HepG2 (cell line): ENCODE measurements around the gene ABTB2. TPM values are rescaled to one million over a fixed set of nuclear protein-coding genes. Genes with fewer than 3 reads are reported as not detected.
A peak's percentile ranks its signal among the peaks of the same experiment; 100 is the strongest.

Experiments used
- CREB1 ChIP-seq, 2 experiments: fragments of 450-650 bp in 1 of 2; IDR thresholded peaks; 2 replicates each; pipeline ENCODE4 v1.6.1; 2016 to 2017; ENCODE audit warnings: control low read depth in 1 of 2, mild to moderate bottlenecking in 1 of 2, missing compliant biosample characterization in 1 of 2, missing genetic modification characterization in 1 of 2
- DPF2 ChIP-seq: sonication (generic); formaldehyde crosslinking; IDR thresholded peaks from 2 replicates; pipeline ENCODE4 v1.4.0; 2020; ENCODE audit warnings: mild to moderate bottlenecking, low read depth, missing genetic modification reagents, borderline replicate concordance
- FOSL2 ChIP-seq: sonication (generic); formaldehyde crosslinking; IDR thresholded peaks from 2 replicates; pipeline ENCODE4 v1.4.0; 2020; ENCODE audit warnings: missing genetic modification reagents
- GATAD2A ChIP-seq: IDR thresholded peaks from 2 replicates; pipeline ENCODE4 v1.6.1; 2016
- HIVEP1 ChIP-seq: sonication (generic); formaldehyde crosslinking; IDR thresholded peaks from 2 replicates; pipeline ENCODE4 v1.4.0; 2020; ENCODE audit warnings: mild to moderate bottlenecking, missing genetic modification reagents
- HOXA5 ChIP-seq: sonication (generic); formaldehyde crosslinking; IDR thresholded peaks from 2 replicates; pipeline ENCODE4 v1.4.0; 2020; ENCODE audit warnings: missing genetic modification reagents
- ISL2 ChIP-seq: sonication (generic); formaldehyde crosslinking; IDR thresholded peaks from 2 replicates; pipeline ENCODE4 v1.5.0; 2020; ENCODE audit warnings: missing genetic modification reagents
- KDM1A ChIP-seq: IDR thresholded peaks from 2 replicates; pipeline ENCODE4 v1.6.1; 2016; ENCODE audit warnings: missing compliant biosample characterization
- TEAD3 ChIP-seq: optimal IDR thresholded peaks from 2 replicates; pipeline ENCODE3; 2016; ENCODE audit warnings: borderline replicate concordance
- TP53 ChIP-seq: sonication (generic); formaldehyde crosslinking; conservative IDR thresholded peaks from 2 replicates; pipeline ENCODE4 v1.4.0; 2020; ENCODE audit warnings: missing genetic modification reagents
- ZNF253 ChIP-seq: sonication (generic); formaldehyde crosslinking; IDR thresholded peaks from 2 replicates; pipeline ENCODE4 v1.8.0; 2022; ENCODE audit warnings: mild to moderate bottlenecking, missing genetic modification reagents, borderline replicate concordance
- ZNF331 ChIP-seq: sonication (generic); formaldehyde crosslinking; IDR thresholded peaks from 2 replicates; pipeline ENCODE4 v1.4.0; 2020; ENCODE audit warnings: missing genetic modification reagents
- ZNF567 ChIP-seq: sonication (generic); formaldehyde crosslinking; IDR thresholded peaks from 2 replicates; pipeline ENCODE4 v1.8.1; 2023; ENCODE audit warnings: mild to moderate bottlenecking, missing genetic modification reagents, borderline replicate concordance
- ZNF572 ChIP-seq: sonication (generic); formaldehyde crosslinking; IDR thresholded peaks from 2 replicates; pipeline ENCODE4 v1.5.1; 2020; ENCODE audit warnings: mild to moderate bottlenecking, missing genetic modification reagents
- ZNF614 ChIP-seq: IDR thresholded peaks from 2 replicates; pipeline ENCODE4 v1.6.1; 2018; ENCODE audit warnings: missing biosample characterization, missing genetic modification reagents, inconsistent platforms, borderline replicate concordance
- polyA plus RNA-seq, 8 experiments: library from polyadenylated mRNA; depleted of rRNA in 3 of 8; stranded (reverse) in 7 of 8; unstranded in 1 of 8; fragments of >200 nt; fragmentation: Illumina TruSeq in 4 of 8; extraction: Trizol in 4 of 8; gene quantifications; 2 replicates each; pipeline versions ENCODE4 v1.2.1 to v1.2.3, GENCODE V29; 2011 to 2016; ENCODE audit warnings: low read depth in 4 of 8, missing spikeins in 1 of 8, mixed read lengths in 1 of 8; ENCODE audit not compliant: insufficient read depth in 1 of 8
- total RNA-seq, 5 experiments: library from RNA; depleted of rRNA; stranded (reverse); fragments of >200 nt; fragmentation: Illumina TruSeq; extraction: Trizol; gene quantifications; 2 replicates each; pipeline ENCODE4 v1.2.3, GENCODE V29; 2016; ENCODE audit warnings: low read depth in 1 of 5
- TF ChIP-seq, protein P1 (sequence below): sonication (generic); formaldehyde crosslinking; IDR thresholded peaks from 2 replicates; pipeline ENCODE4 v1.4.0; 2020; ENCODE audit warnings: low read depth, missing genetic modification reagents
- TF ChIP-seq, protein P2 (sequence below): sonication (generic); formaldehyde crosslinking; IDR thresholded peaks from 2 replicates; pipeline ENCODE4 v1.5.1; 2020; ENCODE audit warnings: mild to moderate bottlenecking, moderate library complexity, missing genetic modification reagents
- TF ChIP-seq, protein P3 (sequence below): sonication (generic); formaldehyde crosslinking; IDR thresholded peaks from 2 replicates; pipeline ENCODE4 v1.5.0; 2020; ENCODE audit warnings: mild to moderate bottlenecking, missing genetic modification reagents

The ABTB2 gene
- total and polyA plus RNA-seq, 2 of the 13 experiments (the other 11 are each of a cell fraction or from before 2014, with no cell fraction given): 5.1 to 15.4 TPM

DNA sequence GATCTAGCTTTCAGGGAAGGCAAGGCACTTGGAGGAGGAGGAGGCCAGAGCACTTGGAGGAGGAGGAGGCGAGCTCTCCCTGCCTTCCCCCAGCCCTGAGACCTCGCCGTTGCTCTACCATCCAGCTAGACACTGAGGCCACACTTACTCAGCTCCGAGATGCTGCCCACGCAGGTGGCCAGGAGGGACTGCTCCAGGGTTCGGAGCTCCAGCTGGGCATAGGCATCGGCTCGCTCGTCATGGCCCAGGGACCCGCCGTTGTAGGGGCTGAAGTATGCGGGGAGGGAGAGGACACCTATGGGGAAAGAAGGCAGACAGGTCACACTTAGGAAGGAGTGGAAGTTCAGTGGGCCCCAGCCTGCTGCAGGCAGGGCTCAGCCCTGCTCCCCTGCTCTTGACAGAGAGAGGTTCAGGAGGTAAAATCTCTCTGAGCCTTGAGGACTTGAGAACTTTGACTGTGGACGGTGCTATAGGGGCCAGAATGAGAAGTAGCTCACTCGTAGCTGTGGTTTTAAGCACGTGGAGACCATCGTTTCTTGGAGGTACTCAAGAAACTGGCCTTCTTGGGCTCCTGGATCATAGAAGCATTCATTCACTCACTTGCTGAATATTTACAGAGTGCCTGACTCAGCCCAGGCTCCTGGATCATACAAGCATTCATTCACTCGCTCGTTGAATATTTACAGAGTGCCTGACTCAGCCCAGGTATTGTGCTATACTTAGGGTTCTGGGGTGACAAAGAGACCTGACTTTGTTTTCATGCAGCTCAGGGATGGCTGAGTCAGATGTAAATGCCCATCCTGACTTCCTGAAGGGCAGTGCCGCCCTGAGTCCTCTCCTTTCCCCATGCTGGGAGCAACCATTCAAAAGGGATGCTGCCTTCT lies 153.2 kb downstream of the ABTB2 start (continued):
- TF ChIP-seq DPF2 (CRISPR knock-in tag) (peak; percentile 35; the same call in 1 of the 2 replicates), FOSL2 (peak; percentile 95), HOXA5 (no peak), CREB1 (IDR thresholded peaks at IDR 0.05) (no peak), CREB1 (CRISPR knock-in tag; IDR thresholded peaks at IDR 0.05) (peak; percentile 22; the same call in 1 of the 2 replicates), ZNF331 (CRISPR knock-in tag) (0 out of 2 replicates have a peak, but pooled peaks have one; percentile 21), GATAD2A (CRISPR knock-in tag) (peak; percentile 84), ZNF614 (CRISPR knock-in tag) (0 out of 2 replicates have a peak, but pooled peaks have one; percentile 24), TEAD3 (CRISPR knock-in tag) (peak; percentile 66), HIVEP1 (CRISPR knock-in tag) (no peak), TP53 (CRISPR knock-in tag) (no peak), ISL2 (CRISPR knock-in tag) (0 out of 2 replicates have a peak, but pooled peaks have one; percentile 25), ZNF567 (CRISPR knock-in tag) (no peak), ZNF253 (CRISPR knock-in tag) (no peak), ZNF572 (CRISPR knock-in tag) (0 out of 2 replicates have a peak, but pooled peaks have one; percentile 70), KDM1A (CRISPR knock-in tag) (no peak)
- TF ChIP-seq, protein P1, sequence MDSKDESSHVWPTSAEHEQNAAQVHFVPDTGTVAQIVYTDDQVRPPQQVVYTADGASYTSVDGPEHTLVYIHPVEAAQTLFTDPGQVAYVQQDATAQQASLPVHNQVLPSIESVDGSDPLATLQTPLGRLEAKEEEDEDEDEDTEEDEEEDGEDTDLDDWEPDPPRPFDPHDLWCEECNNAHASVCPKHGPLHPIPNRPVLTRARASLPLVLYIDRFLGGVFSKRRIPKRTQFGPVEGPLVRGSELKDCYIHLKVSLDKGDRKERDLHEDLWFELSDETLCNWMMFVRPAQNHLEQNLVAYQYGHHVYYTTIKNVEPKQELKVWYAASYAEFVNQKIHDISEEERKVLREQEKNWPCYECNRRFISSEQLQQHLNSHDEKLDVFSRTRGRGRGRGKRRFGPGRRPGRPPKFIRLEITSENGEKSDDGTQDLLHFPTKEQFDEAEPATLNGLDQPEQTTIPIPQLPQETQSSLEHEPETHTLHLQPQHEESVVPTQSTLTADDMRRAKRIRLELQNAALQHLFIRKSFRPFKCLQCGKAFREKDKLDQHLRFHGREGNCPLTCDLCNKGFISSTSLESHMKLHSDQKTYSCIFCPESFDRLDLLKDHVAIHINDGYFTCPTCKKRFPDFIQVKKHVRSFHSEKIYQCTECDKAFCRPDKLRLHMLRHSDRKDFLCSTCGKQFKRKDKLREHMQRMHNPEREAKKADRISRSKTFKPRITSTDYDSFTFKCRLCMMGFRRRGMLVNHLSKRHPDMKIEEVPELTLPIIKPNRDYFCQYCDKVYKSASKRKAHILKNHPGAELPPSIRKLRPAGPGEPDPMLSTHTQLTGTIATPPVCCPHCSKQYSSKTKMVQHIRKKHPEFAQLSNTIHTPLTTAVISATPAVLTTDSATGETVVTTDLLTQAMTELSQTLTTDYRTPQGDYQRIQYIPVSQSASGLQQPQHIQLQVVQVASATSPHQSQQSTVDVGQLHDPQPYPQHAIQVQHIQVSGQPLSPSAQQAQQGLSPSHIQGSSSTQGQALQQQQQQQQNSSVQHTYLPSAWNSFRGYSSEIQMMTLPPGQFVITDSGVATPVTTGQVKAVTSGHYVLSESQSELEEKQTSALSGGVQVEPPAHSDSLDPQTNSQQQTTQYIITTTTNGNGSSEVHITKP (CRISPR knock-in tag): peak; percentile 89
- TF ChIP-seq, protein P2, sequence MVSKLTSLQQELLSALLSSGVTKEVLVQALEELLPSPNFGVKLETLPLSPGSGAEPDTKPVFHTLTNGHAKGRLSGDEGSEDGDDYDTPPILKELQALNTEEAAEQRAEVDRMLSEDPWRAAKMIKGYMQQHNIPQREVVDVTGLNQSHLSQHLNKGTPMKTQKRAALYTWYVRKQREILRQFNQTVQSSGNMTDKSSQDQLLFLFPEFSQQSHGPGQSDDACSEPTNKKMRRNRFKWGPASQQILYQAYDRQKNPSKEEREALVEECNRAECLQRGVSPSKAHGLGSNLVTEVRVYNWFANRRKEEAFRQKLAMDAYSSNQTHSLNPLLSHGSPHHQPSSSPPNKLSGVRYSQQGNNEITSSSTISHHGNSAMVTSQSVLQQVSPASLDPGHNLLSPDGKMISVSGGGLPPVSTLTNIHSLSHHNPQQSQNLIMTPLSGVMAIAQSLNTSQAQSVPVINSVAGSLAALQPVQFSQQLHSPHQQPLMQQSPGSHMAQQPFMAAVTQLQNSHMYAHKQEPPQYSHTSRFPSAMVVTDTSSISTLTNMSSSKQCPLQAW (CRISPR knock-in tag): 0 out of 2 replicates have a peak, but pooled peaks have one; percentile 28
- TF ChIP-seq, protein P3, sequence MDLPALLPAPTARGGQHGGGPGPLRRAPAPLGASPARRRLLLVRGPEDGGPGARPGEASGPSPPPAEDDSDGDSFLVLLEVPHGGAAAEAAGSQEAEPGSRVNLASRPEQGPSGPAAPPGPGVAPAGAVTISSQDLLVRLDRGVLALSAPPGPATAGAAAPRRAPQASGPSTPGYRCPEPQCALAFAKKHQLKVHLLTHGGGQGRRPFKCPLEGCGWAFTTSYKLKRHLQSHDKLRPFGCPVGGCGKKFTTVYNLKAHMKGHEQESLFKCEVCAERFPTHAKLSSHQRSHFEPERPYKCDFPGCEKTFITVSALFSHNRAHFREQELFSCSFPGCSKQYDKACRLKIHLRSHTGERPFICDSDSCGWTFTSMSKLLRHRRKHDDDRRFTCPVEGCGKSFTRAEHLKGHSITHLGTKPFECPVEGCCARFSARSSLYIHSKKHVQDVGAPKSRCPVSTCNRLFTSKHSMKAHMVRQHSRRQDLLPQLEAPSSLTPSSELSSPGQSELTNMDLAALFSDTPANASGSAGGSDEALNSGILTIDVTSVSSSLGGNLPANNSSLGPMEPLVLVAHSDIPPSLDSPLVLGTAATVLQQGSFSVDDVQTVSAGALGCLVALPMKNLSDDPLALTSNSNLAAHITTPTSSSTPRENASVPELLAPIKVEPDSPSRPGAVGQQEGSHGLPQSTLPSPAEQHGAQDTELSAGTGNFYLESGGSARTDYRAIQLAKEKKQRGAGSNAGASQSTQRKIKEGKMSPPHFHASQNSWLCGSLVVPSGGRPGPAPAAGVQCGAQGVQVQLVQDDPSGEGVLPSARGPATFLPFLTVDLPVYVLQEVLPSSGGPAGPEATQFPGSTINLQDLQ (CRISPR knock-in tag): no peak
